Measurements from ENCODE around the gene MBNL1.

DNA sequence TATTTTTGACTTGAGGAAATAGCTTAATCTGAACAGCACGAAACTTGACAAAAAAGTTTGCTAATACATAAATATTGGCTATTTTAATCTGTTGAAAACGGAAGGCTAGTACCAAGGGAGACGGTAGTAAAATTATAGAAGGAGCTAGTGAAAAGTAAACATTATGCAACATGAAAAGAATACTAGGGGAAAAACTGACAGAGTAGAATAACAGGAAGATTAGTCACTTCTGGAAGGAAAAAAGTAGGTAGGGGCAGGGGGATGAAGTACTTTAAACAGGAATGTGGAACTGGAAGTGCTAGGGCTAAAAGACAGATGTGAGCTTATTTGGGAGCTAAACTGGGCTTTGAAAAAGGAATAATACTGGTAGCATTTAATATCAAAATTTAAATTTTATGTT lies 60.1 kb downstream of the MBNL1 start:
- TF ChIP-seq CTCF (IDR thresholded peaks at IDR 0.05; ENCODE audit: extremely low read depth in 1 of 2, insufficient read depth in 1 of 2, low read depth in 1 of 2, low read length in 2 of 2) (no peak), EZH2 (IDR thresholded peaks at IDR 0.05; ENCODE audit: borderline replicate concordance, low read depth, low read length, severe bottlenecking) (no peak), POLR2AphosphoS5 (IDR thresholded peaks at IDR 0.05; ENCODE audit: insufficient read depth, low read depth, low read length) (peak; percentile 79), POLR2A (IDR thresholded peaks at IDR 0.05; ENCODE audit: low read depth, low read length) (peak; percentile 49), JUN (IDR thresholded peaks at IDR 0.05; ENCODE audit: borderline replicate concordance, insufficient read depth, insufficient read length, low read depth) (peak; percentile 99), MYC (IDR thresholded peaks at IDR 0.05; ENCODE audit: low read depth, low read length) (no peak), MAX (IDR thresholded peaks at IDR 0.05; ENCODE audit: insufficient read depth, insufficient read length) (no peak), GATA2 (IDR thresholded peaks at IDR 0.05; ENCODE audit: insufficient read depth, insufficient read length, low read depth, low read length) (no peak)
